Stimulated activated CD8-positive, alpha-beta memory T cell treated with anti-CD3 and anti-CD28 coated beads, Interleukin-7, amount 100 ng/mL, for 48 hours (primary cell): ENCODE results near the gene ZDBF2.
"Not testable (repeated sequence)": the region's sequence is repeated elsewhere in the genome, so short reads cannot be mapped to it uniquely, and the experiment has no call there.

Experiments used
- DNase-seq, 2 donors: peaks; one replicate each; pipeline ENCODE4 v3.0.0-alpha.2; 2020; ENCODE audit warnings: low read depth in 1 of 2; ENCODE audit errors: extremely low read depth in 1 of 2

Gene ZDBF2

DNA sequence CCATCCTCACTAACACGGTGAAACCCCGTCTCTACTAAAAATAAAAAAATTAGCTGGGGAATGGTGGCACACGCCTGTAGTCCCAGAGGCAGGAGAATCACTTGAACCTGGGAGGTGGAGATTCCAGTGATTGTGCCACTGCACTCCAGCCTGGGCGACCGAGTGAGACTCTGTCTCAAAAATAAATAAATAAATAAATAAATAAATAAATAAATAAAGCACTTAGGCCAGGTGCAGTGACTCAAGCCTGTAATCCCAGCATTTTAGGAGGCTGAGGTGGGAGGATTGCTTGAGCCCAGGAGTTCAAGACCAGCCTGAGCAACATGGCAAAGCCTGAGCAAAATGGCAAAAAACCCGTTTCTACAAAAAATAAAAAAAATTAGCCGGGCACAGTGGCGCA, 15.8 kb upstream of the ZDBF2 start:
- not testable (repeated sequence) for DNase-seq

- no peak for DNase-seq
Measured at GRCh38 chr2:206259376-206260187, 14.9 kb upstream of the ZDBF2 start.

DNA sequence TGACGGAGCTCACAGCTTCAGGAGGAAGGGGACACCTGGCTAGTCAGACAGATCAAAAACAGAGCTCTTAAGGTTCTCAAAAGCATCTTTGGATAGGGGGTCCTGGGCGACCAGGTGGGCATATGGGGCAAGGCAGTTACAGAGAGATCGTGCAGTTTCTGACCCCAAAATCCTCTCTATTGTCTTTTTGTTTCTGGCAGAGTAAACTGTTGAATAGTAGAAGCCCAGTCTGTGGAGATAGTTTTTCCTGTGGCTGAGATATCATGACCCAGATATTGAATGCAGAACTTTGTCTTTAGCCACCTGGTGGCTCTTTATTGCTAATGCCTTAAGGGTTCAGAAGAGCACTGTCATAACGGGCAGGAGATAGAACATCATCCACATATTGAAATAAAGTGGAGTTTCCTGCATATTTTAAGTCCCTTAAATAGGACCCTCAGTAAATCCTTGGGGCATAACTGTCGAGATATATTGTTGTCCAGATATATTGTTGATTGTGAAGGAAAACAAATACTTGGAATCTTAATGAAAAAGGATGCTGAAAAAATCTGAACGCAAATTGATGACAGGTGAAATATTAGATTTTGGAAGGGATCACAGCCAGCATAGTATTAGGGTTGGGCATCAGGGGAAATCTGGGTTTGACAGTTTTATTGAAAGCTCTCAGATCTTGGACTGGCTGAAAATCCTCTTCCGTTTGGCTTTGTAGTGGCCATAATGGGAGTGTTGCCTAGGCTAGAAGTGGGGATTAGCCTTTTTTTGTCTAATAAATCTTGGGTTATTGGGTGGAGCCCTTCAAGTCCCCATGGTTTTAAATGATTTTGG, 14.1 kb upstream of the ZDBF2 start:
- no peak for DNase-seq

- DNase-seq = no peak
Measured at GRCh38 chr2:206263959-206264603, 10.4 kb upstream of the ZDBF2 start.

- DNase-seq = no peak
Measured at GRCh38 chr2:206266130-206267125, 8.0 kb upstream of the ZDBF2 start.

- no peak for DNase-seq
Measured at GRCh38 chr2:206267567-206267966, 6.9 kb upstream of the ZDBF2 start.

DNA sequence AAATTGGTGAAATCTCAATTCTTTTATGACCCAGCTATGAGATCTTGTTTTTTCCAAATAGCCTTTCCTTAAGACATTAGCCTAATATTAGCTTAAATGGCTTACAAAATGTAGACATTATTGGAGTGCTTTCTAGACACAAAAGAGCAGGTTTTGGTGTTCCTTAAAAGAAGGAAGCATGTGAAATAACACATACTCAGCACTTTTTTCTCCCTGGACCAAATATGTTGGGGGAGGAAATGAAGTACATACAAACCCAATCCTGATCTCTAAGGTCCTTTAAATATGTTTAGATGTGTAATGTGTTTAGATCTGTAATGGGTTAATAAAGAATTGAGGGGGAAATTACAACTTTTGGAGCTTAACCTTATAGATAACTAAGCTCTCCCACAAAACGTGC, 3.4 kb upstream of the ZDBF2 start:
- DNase-seq = no peak

GRCh38 chr2:206273905-206274304, 558 bp upstream of the ZDBF2 start:
- DNase-seq = no peak

GRCh38 chr2:206275312-206276055, 1.0 kb downstream of the ZDBF2 start:
- DNase-seq = no peak

- DNase-seq = no peak
Measured at GRCh38 chr2:206276169-206276942, 1.9 kb downstream of the ZDBF2 start.

DNA sequence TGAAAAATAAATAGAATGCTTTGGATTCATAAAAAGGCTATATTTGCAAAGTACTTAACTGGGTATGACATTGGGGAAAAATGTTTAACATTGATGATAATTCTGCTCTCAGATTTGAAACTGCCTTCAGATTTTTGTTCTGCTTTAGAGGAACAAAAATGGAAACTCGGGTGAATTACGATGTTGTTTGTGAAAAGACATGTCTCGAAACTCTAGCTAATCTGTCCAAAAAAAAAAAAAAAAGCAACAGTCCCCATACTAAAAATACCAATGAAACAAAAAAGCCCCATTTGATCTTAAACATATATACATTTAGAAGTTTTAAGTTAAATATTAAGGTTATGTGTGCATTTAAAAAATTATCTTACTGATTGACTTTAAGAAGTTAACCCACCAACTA, 3.0 kb downstream of the ZDBF2 start:
- no peak for DNase-seq

DNA sequence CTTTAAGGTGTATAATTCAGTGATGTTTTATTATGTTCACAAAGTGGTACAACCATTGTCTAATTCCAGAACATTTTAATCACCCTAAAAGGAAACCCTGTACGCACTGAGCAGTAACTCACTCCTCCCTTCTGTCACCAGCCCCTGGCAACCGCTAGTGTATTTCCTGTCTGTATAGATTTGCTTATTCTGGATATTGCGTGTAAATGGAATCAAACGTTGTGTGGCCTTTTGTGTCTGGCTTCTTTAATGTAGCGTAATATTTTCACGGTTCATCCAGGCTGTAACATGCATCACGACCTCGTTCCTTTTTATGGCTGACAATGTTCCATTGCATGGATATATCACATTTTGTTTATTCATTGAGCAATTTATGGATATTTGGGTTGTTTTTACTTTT, 8.3 kb downstream of the ZDBF2 start:
- DNase-seq = no peak

DNA sequence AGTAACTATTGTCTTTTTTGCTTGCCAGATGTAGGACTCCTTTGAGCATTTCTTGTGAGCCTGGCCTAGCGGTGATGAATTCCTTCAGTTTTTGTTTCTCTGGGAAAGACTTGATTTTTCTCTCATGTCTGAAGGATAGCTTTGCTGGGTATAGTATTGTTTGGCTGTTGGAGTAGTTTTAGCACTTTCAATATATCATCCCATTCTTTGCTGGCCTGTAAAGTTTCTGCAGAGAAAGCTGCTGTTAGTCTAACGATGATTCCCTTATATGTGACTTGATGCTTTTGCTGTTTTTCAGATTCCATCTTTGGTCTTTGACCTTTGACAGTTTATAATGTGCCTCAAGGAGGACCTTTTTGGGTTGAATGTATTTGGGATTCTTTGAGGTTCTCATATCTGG, 12.7 kb downstream of the ZDBF2 start:
- no peak for DNase-seq

DNA sequence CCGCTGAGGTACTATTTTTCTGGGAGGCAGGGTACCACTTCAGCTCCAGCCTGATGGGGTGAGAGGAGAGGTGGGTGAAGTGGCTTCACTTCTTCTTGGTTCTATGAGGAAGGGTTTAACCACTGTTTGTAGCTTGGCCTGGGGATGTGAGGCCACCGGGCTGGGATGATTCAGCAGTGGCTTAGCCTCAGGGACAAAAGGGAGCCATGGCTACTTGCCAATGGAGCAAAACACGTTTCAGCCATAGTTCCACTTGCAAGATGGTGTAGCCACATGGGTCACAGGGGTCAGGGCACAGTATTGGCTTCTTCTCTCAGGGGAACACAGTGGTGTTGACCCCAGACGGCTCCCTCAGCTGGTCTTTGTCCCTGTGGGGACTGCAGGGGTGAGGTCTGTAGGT, 14.9 kb downstream of the ZDBF2 start:
- no peak for DNase-seq

DNA sequence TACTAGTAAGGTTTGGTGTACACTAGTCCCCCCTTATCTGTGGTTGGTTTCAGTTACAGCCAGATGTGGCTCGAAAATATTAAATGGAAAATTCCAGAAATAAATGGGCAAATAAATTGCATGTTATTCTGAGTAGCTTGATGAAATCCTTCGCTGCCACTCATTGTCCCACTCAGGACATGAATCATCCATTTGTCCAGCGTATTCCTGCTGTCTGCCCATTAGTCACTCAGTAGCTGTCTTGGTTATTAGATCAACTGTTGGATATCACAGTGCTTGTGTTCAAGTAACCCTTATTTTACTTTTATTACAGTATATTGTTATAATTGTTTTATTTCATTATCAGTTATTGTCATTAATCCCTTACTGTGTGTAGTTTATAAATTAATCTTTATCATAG, 21.7 kb downstream of the ZDBF2 start:
- DNase-seq = no peak

- not testable (repeated sequence) for DNase-seq
Measured at GRCh38 chr2:206299608-206300007, 25.1 kb downstream of the ZDBF2 start.

DNA sequence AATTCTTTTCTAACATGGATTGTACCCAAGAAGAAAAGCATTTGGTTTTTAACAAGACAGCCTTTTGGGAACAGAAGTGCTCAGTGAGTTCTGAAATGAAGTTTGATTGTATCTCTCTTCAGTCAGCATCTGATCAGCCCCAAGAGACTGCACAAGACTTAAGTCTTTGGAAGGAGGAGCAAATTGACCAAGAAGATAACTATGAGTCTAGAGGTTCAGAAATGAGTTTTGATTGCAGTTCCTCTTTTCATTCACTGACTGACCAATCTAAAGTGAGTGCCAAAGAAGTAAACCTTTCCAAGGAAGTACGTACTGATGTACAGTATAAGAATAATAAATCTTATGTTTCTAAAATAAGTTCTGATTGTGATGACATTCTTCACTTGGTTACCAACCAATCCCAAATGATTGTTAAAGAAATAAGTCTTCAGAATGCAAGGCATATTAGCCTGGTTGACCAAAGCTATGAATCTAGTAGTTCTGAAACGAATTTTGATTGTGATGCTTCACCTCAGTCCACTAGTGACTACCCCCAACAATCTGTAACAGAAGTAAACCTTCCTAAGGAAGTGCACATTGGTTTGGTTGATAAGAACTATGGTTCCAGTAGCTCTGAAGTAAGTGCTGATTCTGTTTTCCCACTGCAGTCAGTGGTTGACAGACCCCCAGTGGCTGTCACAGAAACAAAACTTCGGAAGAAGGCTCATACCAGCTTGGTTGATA, 31.2 kb downstream of the ZDBF2 start:
- DNase-seq = no peak

- DNase-seq = no peak
Measured at GRCh38 chr2:206311026-206311425, 36.6 kb downstream of the ZDBF2 start.
